Nephron (organoid): ENCODE results near the gene SPR.
A peak's percentile ranks its signal among the peaks of the same experiment; 100 is the strongest.

Experiments
- H3K27ac Mint-ChIP-seq, 3 experiments: 2 replicates each; pipeline ENCODE4 v1.8.0; 2020; ENCODE audit warnings: mixed read lengths in 3 of 3, mild to moderate bottlenecking in 2 of 3, moderate library complexity in 1 of 3
- H3K27me3 Mint-ChIP-seq: 2 replicates; pipeline ENCODE4 v1.8.0; 2021; ENCODE audit warnings: low read depth, mild to moderate bottlenecking, moderate library complexity, mixed read lengths
- H3K36me3 Mint-ChIP-seq: 2 replicates; pipeline ENCODE4 v1.8.0; 2020; ENCODE audit warnings: low read depth, mixed read lengths
- H3K4me1 Mint-ChIP-seq: 2 replicates; pipeline ENCODE4 v1.8.0; 2020; ENCODE audit warnings: mixed read lengths
- H3K4me3 Mint-ChIP-seq, 3 experiments: 2 replicates each; pipeline ENCODE4 v1.8.0; 2020; ENCODE audit warnings: mild to moderate bottlenecking in 3 of 3, mixed read lengths in 3 of 3, moderate library complexity in 2 of 3
- H3K9me3 Mint-ChIP-seq: 2 replicates; pipeline ENCODE4 v1.8.0; 2020; ENCODE audit warnings: mixed read lengths
- CTCF ChIP-seq, 3 experiments: fragments of 200-600 bp; sonication (generic); IDR thresholded peaks; one replicate each; pipeline ENCODE4 v1.5.0; 2021; ENCODE audit warnings: antibody characterized with exemption in 3 of 3; ENCODE audit not compliant: unreplicated experiment in 3 of 3

Gene SPR

GRCh38 chr2:72933207-72933606 lies 46.0 kb downstream of the SPR start:
- Mint-ChIP-seq H3K4me1 (no peaks in the 10 kb centered on the region), H3K27me3 (peaks cover 20% of the 10 kb centered on the region), H3K36me3 (peaks cover 5% of the 10 kb centered on the region), H3K9me3 (no peaks in the 10 kb centered on the region), H3K4me3 (no peak overlapping the region), H3K27ac (no peak overlapping the region)
- no peak for TF ChIP-seq CTCF (IDR thresholded peaks at IDR 0.05; ENCODE audit: unreplicated experiment in 3 of 3)

GRCh38 chr2:72933646-72934151 lies 46.5 kb downstream of the SPR start:
- TF ChIP-seq CTCF (IDR thresholded peaks at IDR 0.05; ENCODE audit: unreplicated experiment in 3 of 3), result no peak

GRCh38 chr2:72934683-72935610 lies 47.7 kb downstream of the SPR start:
- Mint-ChIP-seq H3K4me3 (no peak overlapping the region), H3K9me3 (no peaks in the 10 kb centered on the region), H3K27me3 (peaks cover 20% of the 10 kb centered on the region), H3K4me1 (no peaks in the 10 kb centered on the region), H3K27ac (no peak overlapping the region), H3K36me3 (peaks cover 5% of the 10 kb centered on the region)
- no peak for TF ChIP-seq CTCF (IDR thresholded peaks at IDR 0.05; ENCODE audit: unreplicated experiment in 3 of 3)

More at GRCh38 chr2:72933646-72934151, 46.5 kb downstream of the SPR start:
- Mint-ChIP-seq H3K4me1 (no peaks in the 10 kb centered on the region), H3K9me3 (no peaks in the 10 kb centered on the region), H3K27me3 (peaks cover 20% of the 10 kb centered on the region), H3K27ac (no peak overlapping the region), H3K4me3 (no peak overlapping the region), H3K36me3 (peaks cover 5% of the 10 kb centered on the region)

- no peak for TF ChIP-seq CTCF (IDR thresholded peaks at IDR 0.05; ENCODE audit: unreplicated experiment in 3 of 3)
- no peak overlapping the region for H3K4me3 Mint-ChIP-seq
- H3K27ac Mint-ChIP-seq, result peak overlapping the region in 1 of 3 experiments; percentile 50
- no peaks in the 10 kb centered on the region for H3K9me3 Mint-ChIP-seq
- peaks cover 25% of the 10 kb centered on the region for H3K27me3 Mint-ChIP-seq
- no peaks in the 10 kb centered on the region for H3K4me1 Mint-ChIP-seq
- peaks cover 5% of the 10 kb centered on the region for H3K36me3 Mint-ChIP-seq
Measured at GRCh38 chr2:72935611-72935957, 48.4 kb downstream of the SPR start.

GRCh38 chr2:72936660-72937355 lies 49.6 kb downstream of the SPR start:
- no peaks in the 10 kb centered on the region for H3K9me3 Mint-ChIP-seq
- peaks cover 25% of the 10 kb centered on the region for H3K27me3 Mint-ChIP-seq
- H3K4me1 Mint-ChIP-seq, result no peaks in the 10 kb centered on the region
- TF ChIP-seq CTCF (IDR thresholded peaks at IDR 0.05; ENCODE audit: unreplicated experiment in 3 of 3), result no peak
- no peak overlapping the region for H3K4me3 Mint-ChIP-seq
- H3K36me3 Mint-ChIP-seq, result peaks cover 5% of the 10 kb centered on the region
- no peak overlapping the region for H3K27ac Mint-ChIP-seq
